GM12864 (cell line): ENCODE results near the gene RAB9A.

Experiments
- DNase-seq: peaks from one replicate; pipeline ENCODE4 v3.0.0-alpha.2; 2011; ENCODE audit warnings: low read depth
- H3K4me3 ChIP-seq: 2 replicates; pipeline ENCODE4 v1.5.1; 2011; ENCODE audit warnings: mild to moderate bottlenecking, low read depth, low read length, control low read depth
- CTCF ChIP-seq: IDR thresholded peaks from 2 replicates; pipeline ENCODE4 v1.5.1; 2011; ENCODE audit warnings: low read depth, mild to moderate bottlenecking, moderate library complexity, low read length, control low read depth, inconsistent platforms; ENCODE audit errors: missing control alignments

Gene RAB9A

GRCh38 chrX:13698432-13698831, 9.5 kb downstream of the RAB9A start:
- no peak overlapping the region; the same call in 1 of the 2 replicates for H3K4me3 ChIP-seq
- no peak for TF ChIP-seq CTCF
- DNase-seq, result no peak

- DNase-seq, result no peak
- TF ChIP-seq CTCF, result no peak
- H3K4me3 ChIP-seq, result no peak overlapping the region; the same call in 1 of the 2 replicates
Observed at GRCh38 chrX:13699183-13699826, 10.4 kb downstream of the RAB9A start.

GRCh38 chrX:13700380-13700779, 11.5 kb downstream of the RAB9A start:
- H3K4me3 ChIP-seq, result no peak overlapping the region
- TF ChIP-seq CTCF, result no peak
- no peak for DNase-seq

- TF ChIP-seq CTCF, result no peak
- no peak overlapping the region for H3K4me3 ChIP-seq
- no peak for DNase-seq
Observed at GRCh38 chrX:13702111-13702789, 13.3 kb downstream of the RAB9A start.

- DNase-seq, result no peak
- no peak for TF ChIP-seq CTCF
- no peak overlapping the region for H3K4me3 ChIP-seq
Observed at GRCh38 chrX:13703135-13703534, 14.2 kb downstream of the RAB9A start.

- no peak overlapping the region for H3K4me3 ChIP-seq
- no peak for TF ChIP-seq CTCF
- DNase-seq, result no peak
Observed at GRCh38 chrX:13703589-13703988, 14.7 kb downstream of the RAB9A start.

GRCh38 chrX:13711141-13711540, 22.2 kb downstream of the RAB9A start:
- no peak for TF ChIP-seq CTCF
- no peak for DNase-seq
- no peak overlapping the region for H3K4me3 ChIP-seq
